ENCODE data around the gene EEF1AKMT3.
A peak's percentile ranks its signal among the peaks of the same experiment; 100 is the strongest.

Gene EEF1AKMT3

DNA sequence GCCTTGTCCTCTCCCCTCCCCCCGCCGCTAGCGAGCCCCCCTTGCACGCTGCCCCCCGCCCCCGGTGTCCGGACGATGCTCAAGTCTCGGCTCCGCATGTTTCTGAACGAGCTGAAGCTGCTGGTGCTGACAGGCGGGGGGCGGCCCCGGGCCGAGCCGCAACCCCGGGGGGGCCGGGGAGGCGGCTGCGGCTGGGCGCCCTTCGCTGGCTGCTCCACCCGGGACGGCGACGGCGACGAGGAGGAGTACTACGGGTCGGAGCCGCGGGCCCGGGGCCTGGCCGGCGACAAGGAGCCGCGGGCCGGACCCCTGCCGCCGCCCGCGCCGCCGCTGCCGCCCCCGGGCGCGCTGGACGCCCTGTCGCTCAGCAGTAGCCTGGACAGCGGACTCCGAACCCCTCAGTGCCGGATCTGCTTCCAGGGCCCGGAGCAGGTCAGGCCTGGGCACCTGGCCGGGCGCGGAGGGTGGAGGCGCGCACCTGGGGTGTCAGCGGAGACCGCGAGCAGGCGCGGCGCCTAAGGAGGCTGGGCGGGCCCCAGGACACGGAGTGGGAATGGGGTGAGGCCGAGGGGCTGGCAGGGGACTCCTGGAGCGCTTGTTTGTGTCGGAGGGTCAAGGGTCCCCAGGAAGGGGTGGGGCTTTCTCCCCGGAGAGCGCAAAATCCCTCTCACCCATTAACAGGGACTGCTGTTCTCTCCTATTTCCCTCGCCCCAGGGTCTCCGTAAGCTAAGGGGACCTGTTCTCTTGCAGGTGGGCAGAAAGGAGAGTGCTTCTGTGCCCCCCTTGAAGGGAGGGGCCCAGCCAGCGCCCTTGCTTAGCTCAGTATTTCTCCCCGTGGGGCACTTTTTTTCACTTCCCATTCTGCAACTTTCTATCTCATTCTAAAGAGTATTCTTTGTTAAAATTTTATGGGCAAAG, 16.7 kb upstream of the EEF1AKMT3 start:
- TF ChIP-seq, protein P1, sequence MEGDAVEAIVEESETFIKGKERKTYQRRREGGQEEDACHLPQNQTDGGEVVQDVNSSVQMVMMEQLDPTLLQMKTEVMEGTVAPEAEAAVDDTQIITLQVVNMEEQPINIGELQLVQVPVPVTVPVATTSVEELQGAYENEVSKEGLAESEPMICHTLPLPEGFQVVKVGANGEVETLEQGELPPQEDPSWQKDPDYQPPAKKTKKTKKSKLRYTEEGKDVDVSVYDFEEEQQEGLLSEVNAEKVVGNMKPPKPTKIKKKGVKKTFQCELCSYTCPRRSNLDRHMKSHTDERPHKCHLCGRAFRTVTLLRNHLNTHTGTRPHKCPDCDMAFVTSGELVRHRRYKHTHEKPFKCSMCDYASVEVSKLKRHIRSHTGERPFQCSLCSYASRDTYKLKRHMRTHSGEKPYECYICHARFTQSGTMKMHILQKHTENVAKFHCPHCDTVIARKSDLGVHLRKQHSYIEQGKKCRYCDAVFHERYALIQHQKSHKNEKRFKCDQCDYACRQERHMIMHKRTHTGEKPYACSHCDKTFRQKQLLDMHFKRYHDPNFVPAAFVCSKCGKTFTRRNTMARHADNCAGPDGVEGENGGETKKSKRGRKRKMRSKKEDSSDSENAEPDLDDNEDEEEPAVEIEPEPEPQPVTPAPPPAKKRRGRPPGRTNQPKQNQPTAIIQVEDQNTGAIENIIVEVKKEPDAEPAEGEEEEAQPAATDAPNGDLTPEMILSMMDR (IDR thresholded peaks at IDR 0.05) = no peak

DNA sequence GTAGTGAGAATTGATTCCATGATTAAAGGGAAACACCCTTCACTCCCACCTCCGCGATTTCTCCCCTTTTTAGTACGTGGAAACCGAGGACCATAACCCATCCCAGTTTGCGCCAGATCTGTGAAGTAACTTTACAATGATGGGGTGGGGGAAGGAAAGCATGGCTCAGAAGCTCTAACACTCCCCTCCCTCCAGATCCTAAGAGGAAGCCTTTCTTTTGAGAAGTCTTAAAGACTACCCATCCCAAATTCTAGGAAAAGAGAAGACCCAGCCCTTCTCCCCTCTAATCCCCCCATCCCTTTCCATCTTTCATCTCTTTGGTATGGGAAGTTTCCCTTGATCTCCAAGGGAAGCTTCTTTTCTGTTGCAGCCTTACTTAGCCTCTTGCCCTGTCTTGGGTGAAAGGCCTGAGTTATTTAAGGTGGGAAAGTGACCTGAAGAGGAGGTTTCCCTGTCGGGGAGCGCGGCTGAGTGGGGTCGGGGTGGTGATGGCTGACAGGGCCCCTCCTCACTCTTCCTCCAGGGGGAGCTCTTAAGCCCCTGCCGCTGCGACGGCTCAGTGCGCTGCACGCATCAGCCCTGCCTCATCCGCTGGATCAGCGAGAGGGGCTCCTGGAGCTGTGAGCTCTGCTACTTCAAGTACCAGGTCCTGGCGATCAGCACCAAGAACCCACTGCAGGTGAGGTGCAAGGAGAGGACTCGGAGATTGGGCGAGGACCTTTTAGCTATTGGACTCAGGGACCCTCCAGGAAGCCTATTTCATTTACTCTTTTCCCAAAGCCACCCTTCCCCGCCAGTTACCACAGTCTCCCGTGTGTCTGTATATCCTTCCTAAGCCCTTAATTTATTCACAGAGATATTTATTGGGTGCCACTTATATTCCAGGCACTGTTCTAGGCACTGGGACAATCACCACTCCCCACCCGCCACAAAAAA, 15.7 kb upstream of the EEF1AKMT3 start:
- TF ChIP-seq, protein P1 (IDR thresholded peaks at IDR 0.05) = peak; percentile 42; the same call in 1 of the 2 replicates

DNA sequence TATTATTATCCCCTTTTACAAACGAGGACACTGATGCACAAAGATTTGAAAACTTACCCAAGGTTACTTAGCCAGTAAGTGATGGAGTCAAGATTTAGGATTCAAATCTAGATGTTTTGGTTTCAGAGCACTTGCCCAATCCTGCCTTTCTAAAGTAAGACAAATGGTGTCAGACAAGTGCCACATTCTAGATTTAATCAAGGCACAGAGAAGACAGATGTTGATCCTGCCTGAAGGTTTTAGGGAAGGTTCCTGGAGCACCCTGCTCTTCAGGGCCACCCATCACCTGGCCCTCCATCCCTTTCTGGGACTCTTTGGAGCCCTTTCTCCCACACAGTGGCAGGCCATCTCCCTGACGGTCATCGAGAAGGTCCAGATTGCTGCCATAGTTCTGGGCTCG, 14.6 kb upstream of the EEF1AKMT3 start:
- TF ChIP-seq, protein P1 (IDR thresholded peaks at IDR 0.05) = no peak

DNA sequence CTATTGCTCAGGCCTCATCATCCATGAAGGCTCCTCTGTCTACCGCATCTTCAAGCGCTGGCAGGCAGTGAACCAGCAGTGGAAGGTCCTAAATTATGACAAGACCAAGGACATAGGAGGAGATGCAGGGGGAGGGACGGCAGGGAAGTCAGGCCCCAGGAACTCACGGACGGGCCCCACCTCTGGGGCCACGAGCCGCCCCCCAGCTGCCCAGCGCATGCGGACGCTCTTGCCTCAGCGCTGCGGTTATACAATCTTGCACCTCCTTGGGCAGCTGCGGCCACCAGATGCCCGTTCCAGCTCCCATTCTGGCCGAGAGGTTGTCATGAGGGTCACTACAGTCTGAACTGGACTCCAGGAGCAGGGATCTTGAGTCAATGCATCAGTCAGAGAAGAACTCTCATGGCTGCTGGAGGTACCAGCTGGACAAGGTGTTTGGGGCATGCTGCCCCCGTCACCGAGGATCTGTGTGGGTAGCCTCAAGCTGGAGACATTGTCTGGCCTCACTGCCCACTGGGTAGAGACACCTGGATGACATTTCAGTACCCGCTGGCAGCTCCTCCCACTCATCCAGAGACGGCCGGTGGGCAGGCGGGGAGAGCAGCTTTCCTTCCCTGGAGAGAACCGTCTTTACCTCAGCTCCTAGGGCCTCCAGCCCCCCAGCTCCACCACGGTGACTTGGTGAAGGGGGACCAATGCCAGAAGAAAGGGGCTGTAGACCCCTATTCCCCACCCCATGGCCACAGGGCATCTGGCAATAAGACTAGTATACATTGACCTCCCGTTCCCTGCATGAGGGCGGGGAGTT, 13.7 kb upstream of the EEF1AKMT3 start:
- TF ChIP-seq, protein P1 (IDR thresholded peaks at IDR 0.05) = no peak

DNA sequence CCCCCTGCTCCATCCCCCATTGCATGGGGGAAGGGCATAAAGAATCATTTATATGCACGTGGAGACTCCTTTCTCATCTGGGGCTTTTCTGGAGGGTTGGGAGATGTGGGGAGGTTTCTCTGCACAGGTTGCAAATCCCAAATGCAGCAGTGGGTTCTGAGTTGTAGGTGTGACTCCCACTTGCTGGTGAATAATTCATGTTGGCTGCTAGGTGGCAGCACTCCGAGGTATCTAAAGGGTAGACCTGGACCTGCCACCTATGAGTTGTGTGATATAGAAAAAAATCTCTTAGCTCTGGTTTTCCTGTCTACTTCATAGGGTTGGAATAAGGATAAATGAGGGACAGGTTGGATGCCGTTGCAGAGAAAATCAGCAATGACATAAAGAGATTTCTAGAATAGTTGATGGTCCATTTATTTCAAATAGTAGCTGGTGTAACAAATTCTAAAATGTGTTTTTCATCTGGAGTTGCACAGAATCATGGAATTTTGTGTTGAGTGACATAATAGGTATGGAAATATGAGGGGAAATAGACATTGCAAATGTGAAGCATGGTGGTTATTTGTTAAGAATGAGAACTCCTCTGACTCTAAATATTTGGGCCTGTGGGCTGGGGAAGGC, 12.9 kb upstream of the EEF1AKMT3 start:
- TF ChIP-seq, protein P1 (IDR thresholded peaks at IDR 0.05) = peak; percentile 71

DNA sequence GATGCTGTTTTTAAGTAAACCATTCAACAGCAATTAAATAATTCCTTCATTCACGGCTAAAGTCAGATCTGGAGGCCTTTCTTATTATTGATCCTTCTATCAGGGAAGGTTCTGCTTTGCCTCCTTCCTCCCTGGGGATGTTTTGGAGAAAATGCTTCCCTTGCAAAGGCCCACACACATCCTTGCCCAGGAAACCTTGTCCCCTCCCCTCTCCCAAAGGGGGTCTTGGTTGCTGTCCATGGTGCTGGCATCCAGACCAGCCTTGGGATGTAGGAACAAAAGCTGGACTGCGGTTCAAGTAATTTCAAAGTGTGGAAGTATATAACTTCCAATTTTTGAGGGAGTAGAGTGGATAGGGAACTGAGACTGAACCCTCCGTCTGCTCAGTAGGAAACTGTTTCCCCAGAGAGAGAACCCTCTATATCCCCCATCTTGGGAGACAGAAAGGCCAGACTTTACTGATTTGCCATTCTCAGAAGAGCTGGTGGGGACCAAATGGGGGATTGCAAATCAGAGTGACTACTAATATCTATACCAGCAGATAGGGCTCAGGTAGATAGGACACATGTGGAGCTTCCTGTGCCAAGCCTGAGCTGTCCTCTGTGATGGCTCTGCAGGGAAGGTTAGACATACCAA, 11.9 kb upstream of the EEF1AKMT3 start:
- TF ChIP-seq, protein P1 (IDR thresholded peaks at IDR 0.05) = no peak
